Vagina (tissue), 2 donors: ENCODE data around the gene RAB19.

ENCODE experiments used
- POLR2A ChIP-seq, 2 donors: fragments of 450-650 bp; IDR thresholded peaks; one replicate each; pipeline ENCODE4 v1.6.1; 2017; ENCODE audit warnings: antibody characterized with exemption in 2 of 2, mild to moderate bottlenecking in 2 of 2, moderate library complexity in 2 of 2
- POLR2AphosphoS5 ChIP-seq, 2 donors: sonication (generic); formaldehyde crosslinking; IDR thresholded peaks; one replicate each; pipeline ENCODE4 v1.9.0; 2017; ENCODE audit warnings: antibody characterized with exemption in 2 of 2, mild to moderate bottlenecking in 2 of 2, low read depth in 1 of 2; ENCODE audit not compliant: insufficient read depth in 1 of 2
- TF ChIP-seq, protein P1 (sequence below), 3 experiments: fragments of 450-650 bp in 2 of 3; fragments of 200-600 bp in 1 of 3; sonication (generic) in 1 of 3; IDR thresholded peaks; one replicate each; pipeline ENCODE4 v1.5.1; 2017 to 2019; ENCODE audit warnings: antibody characterized with exemption in 3 of 3, mild to moderate bottlenecking in 2 of 3, moderate library complexity in 2 of 3

DNA sequence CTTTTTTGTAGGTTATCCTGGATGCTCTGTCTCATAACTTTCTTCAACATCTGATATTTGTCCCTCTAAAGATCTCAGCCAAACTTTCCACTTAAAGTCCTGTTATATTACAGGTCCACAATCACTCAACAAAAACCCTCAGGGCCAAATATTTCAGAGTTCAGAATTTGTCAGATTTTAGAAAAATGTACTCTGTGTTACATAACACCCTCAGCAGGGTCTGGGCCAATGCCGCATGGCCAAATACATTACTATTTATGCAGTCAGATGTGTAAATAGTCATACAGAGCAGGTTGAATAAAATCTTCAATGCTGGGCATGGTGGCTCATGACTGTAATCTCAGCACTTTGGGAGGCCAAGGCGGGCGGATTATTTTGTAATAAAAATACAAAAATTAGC, 11.5 kb downstream of the RAB19 start:
- TF ChIP-seq, protein P1, sequence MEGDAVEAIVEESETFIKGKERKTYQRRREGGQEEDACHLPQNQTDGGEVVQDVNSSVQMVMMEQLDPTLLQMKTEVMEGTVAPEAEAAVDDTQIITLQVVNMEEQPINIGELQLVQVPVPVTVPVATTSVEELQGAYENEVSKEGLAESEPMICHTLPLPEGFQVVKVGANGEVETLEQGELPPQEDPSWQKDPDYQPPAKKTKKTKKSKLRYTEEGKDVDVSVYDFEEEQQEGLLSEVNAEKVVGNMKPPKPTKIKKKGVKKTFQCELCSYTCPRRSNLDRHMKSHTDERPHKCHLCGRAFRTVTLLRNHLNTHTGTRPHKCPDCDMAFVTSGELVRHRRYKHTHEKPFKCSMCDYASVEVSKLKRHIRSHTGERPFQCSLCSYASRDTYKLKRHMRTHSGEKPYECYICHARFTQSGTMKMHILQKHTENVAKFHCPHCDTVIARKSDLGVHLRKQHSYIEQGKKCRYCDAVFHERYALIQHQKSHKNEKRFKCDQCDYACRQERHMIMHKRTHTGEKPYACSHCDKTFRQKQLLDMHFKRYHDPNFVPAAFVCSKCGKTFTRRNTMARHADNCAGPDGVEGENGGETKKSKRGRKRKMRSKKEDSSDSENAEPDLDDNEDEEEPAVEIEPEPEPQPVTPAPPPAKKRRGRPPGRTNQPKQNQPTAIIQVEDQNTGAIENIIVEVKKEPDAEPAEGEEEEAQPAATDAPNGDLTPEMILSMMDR (IDR thresholded peaks at IDR 0.05): no peak
- TF ChIP-seq POLR2A (IDR thresholded peaks at IDR 0.05) (no peak), POLR2AphosphoS5 (IDR thresholded peaks at IDR 0.05; ENCODE audit: insufficient read depth in 1 of 2, low read depth in 1 of 2) (no peak)
